Right lobe of liver (tissue), 6 donors: ENCODE data around the gene KDM4B. TPM values are rescaled to one million over a fixed set of nuclear protein-coding genes. Genes with fewer than 3 reads are reported as not detected.

Experiments
- ATAC-seq, 4 donors: fragments of 200-7000 bp; cut with Tn5 transposase; one replicate each; pipeline ENCODE4 v1.9.1; 2020; ENCODE audit warnings: mild to moderate bottlenecking in 4 of 4, moderate library complexity in 4 of 4
- DNase-seq, 3 donors: peaks; one replicate each; pipeline ENCODE4 v3.0.0-alpha.2; 2020
- H3K27ac ChIP-seq, 3 donors: fragments of 200-600 bp; one replicate each; pipeline ENCODE4 v1.8.0; 2022
- H3K27me3 ChIP-seq, 2 donors: fragments of 200-600 bp; one replicate each; pipeline ENCODE4 v1.8.0; 2022
- H3K36me3 ChIP-seq, 4 donors: fragments of 200-600 bp; sonication (generic) in 1 of 4; one replicate each; pipeline versions ENCODE4 v1.5.1 to v1.8.0; 2017 to 2022; ENCODE audit warnings: control low read depth in 1 of 4
- H3K4me1 ChIP-seq, 4 donors: fragments of 200-600 bp; sonication (generic) in 1 of 4; one replicate each; pipeline versions ENCODE4 v1.5.1 to v1.8.0; 2017 to 2022; ENCODE audit warnings: control low read depth in 1 of 4
- H3K4me3 ChIP-seq, 3 donors: fragments of 200-600 bp; one replicate each; pipeline ENCODE4 v1.8.0; 2022
- H3K9me3 ChIP-seq, 4 donors: fragments of 200-600 bp; sonication (generic) in 1 of 4; one replicate each; pipeline versions ENCODE4 v1.5.1 to v1.8.0; 2017 to 2022; ENCODE audit warnings: control low read depth in 1 of 4
- CTCF ChIP-seq, 4 donors: fragments of 200-600 bp in 3 of 4; fragments of 450-650 bp in 1 of 4; IDR thresholded peaks; one replicate each; pipeline versions ENCODE4 v1.5.1 to v1.8.0; 2016 to 2022; ENCODE audit warnings: antibody characterized with exemption in 4 of 4, mild to moderate bottlenecking in 2 of 4
- POLR2A ChIP-seq: fragments of 450-650 bp; IDR thresholded peaks from one replicate; pipeline ENCODE4 v1.6.1; 2017; ENCODE audit warnings: antibody characterized with exemption, mild to moderate bottlenecking
- WGBS: methylation state at CpG from one replicate; pipeline ENCODE4 v1.1.6; 2018; ENCODE audit warnings: low coverage, low lambda C conversion rate; ENCODE audit not compliant: insufficient coverage; ENCODE audit errors: missing lambda C conversion rate; 5-methylcytosine and 5-hydroxymethylcytosine counted together
- intact Hi-C, 2 donors: fragments of 100-400 bp; cut with DNase I; formaldehyde crosslinking; loops; one replicate each; pipeline versions ENCODE4 v1.11.2 to v1.14.1; 2022
- total RNA-seq, 6 experiments: library from RNA; depleted of rRNA in 2 of 6; stranded (reverse); fragments of >200 nt in 2 of 6; fragmentation: NEBNext Ultra II Directional in 3 of 6; extraction: Animal tissue kit (Norgen Biotek cat#: 25700) in 3 of 6; gene quantifications; one replicate each; pipeline versions ENCODE4 v1.1.0 to v1.2.4, GENCODE V29; 2016 to 2023
- donor health status: DM: no; HTN: yes; CAD: no.
- donor health status: DM: no; HTN: no; CAD: no.
- donor health status: DM: no; HTN: no; CAD: no.
- donor health status: DM: no; HTN: yes; CAD: no.
- donor health status: DM: no; HTN: yes; CAD: no.

Gene KDM4B
- total RNA-seq, 6 experiments from 2014 or later: 14.2 to 36.9 (median 29.1) TPM

GRCh38 chr19:4984438-4984990 lies 15.6 kb downstream of the KDM4B start:
- DNase-seq (no peak), ATAC-seq (no peak)
- no peaks in the 10 kb centered on the region for H3K36me3 ChIP-seq
- 75% methylated on average over 13 of the region's 18 CpGs for WGBS
- no peaks in the 10 kb centered on the region for H3K27me3 ChIP-seq
- H3K4me1 ChIP-seq: peaks cover 0 to 6% (median 2%) of the 10 kb centered on the region in 4 donors
- TF ChIP-seq POLR2A: no peak
- no peak overlapping the region for H3K4me3 ChIP-seq
- intact Hi-C loops: no loop called here
- H3K27ac ChIP-seq: no peak overlapping the region
- H3K9me3 ChIP-seq: no peaks in the 10 kb centered on the region

- intact Hi-C loops: no loop called here
- ATAC-seq: no peak
Measured at GRCh38 chr19:4985551-4985991, 16.7 kb downstream of the KDM4B start.

GRCh38 chr19:4986056-4986455 lies 17.1 kb downstream of the KDM4B start:
- H3K4me3 ChIP-seq: no peak overlapping the region
- no peaks in the 10 kb centered on the region for H3K9me3 ChIP-seq
- H3K27me3 ChIP-seq: no peaks in the 10 kb centered on the region
- no CpG with 5 or more reads among the region's 19 CpGs for WGBS
- no peak for DNase-seq
- TF ChIP-seq POLR2A (no peak), CTCF (IDR thresholded peaks at IDR 0.05) (no peak)
- no peak overlapping the region for H3K27ac ChIP-seq
- peaks cover 0 to 8% (median 0%) of the 10 kb centered on the region in 4 donors for H3K4me1 ChIP-seq
- intact Hi-C loops: no loop called here
- ATAC-seq: no peak
- H3K36me3 ChIP-seq: no peaks in the 10 kb centered on the region

More at GRCh38 chr19:4985551-4985991, 16.7 kb downstream of the KDM4B start:
- WGBS: no CpG with 5 or more reads among the region's 22 CpGs
- no peak overlapping the region for H3K27ac ChIP-seq
- H3K4me3 ChIP-seq: no peak overlapping the region
- no peak for TF ChIP-seq POLR2A
- TF ChIP-seq CTCF (IDR thresholded peaks at IDR 0.05): no peak
- H3K36me3 ChIP-seq: no peaks in the 10 kb centered on the region
- H3K9me3 ChIP-seq: no peaks in the 10 kb centered on the region
- no peaks in the 10 kb centered on the region for H3K27me3 ChIP-seq
- H3K4me1 ChIP-seq: peaks cover 0 to 3% (median 0%) of the 10 kb centered on the region in 4 donors
- no peak for DNase-seq

GRCh38 chr19:4986471-4986891 lies 17.6 kb downstream of the KDM4B start:
- ATAC-seq: peak in 1 of 4 donors; percentile 9
- H3K4me1 ChIP-seq: peaks cover 0 to 13% (median 0%) of the 10 kb centered on the region in 4 donors
- TF ChIP-seq CTCF (IDR thresholded peaks at IDR 0.05) (no peak), POLR2A (no peak)
- H3K27ac ChIP-seq: no peak overlapping the region
- intact Hi-C loops: no loop called here
- H3K4me3 ChIP-seq: no peak overlapping the region
- no peak for DNase-seq
- H3K36me3 ChIP-seq: no peaks in the 10 kb centered on the region
- WGBS: 90% methylated on average over 9 of the region's 19 CpGs
- H3K9me3 ChIP-seq: no peaks in the 10 kb centered on the region
- H3K27me3 ChIP-seq: no peaks in the 10 kb centered on the region

GRCh38 chr19:4987256-4987655 lies 18.3 kb downstream of the KDM4B start:
- no peak overlapping the region for H3K27ac ChIP-seq
- WGBS: 68% methylated on average over 6 of the region's 11 CpGs
- H3K4me3 ChIP-seq: no peak overlapping the region
- H3K27me3 ChIP-seq: no peaks in the 10 kb centered on the region
- no peak for DNase-seq
- H3K4me1 ChIP-seq: peaks cover 0 to 20% (median under 1%) of the 10 kb centered on the region in 4 donors
- no peak for ATAC-seq
- intact Hi-C loops: no loop called here
- no peak for TF ChIP-seq POLR2A
- TF ChIP-seq CTCF (IDR thresholded peaks at IDR 0.05): no peak
- no peaks in the 10 kb centered on the region for H3K36me3 ChIP-seq
- no peaks in the 10 kb centered on the region for H3K9me3 ChIP-seq
